Tibial artery (tissue), 4 donors: ENCODE data around the gene VAV2.

Experiments
- DNase-seq, 2 donors: peaks; one replicate each; pipeline ENCODE4 v3.0.0-alpha.2; 2019
- H3K27ac ChIP-seq, 2 donors: fragments of 200-600 bp; sonication (generic) in 1 of 2; 1 replicate in 1 of 2; 2 replicates in 1 of 2; pipeline ENCODE4 v1.5.1; 2018 to 2019; ENCODE audit warnings: mild to moderate bottlenecking in 1 of 2
- H3K27me3 ChIP-seq, 2 donors: fragments of 200-600 bp; sonication (generic) in 1 of 2; one replicate each; pipeline versions ENCODE4 v1.5.1 to v1.6.0; 2016 to 2019
- H3K36me3 ChIP-seq, 3 donors: fragments of 200-600 bp; sonication (generic) in 2 of 3; one replicate each; pipeline ENCODE4 v1.5.1; 2016 to 2019; ENCODE audit warnings: mild to moderate bottlenecking in 2 of 3
- H3K4me1 ChIP-seq, 4 donors: fragments of 200-600 bp; sonication (generic) in 2 of 4; 1 replicate in 3 of 4; 2 replicates in 1 of 4; pipeline ENCODE4 v1.5.1; 2016 to 2019
- H3K4me3 ChIP-seq, 2 donors: fragments of 200-600 bp; sonication (generic) in 1 of 2; 1 replicate in 1 of 2; 2 replicates in 1 of 2; pipeline ENCODE4 v1.5.1; 2018 to 2019; ENCODE audit warnings: mild to moderate bottlenecking in 2 of 2
- H3K9me3 ChIP-seq, 3 donors: fragments of 200-600 bp; sonication (generic) in 1 of 3; one replicate each; pipeline ENCODE4 v1.5.1; 2016 to 2019
- CTCF ChIP-seq, 2 experiments: fragments of 200-600 bp in 1 of 2; fragments of 450-650 bp in 1 of 2; IDR thresholded peaks; one replicate each; pipeline ENCODE4 v1.5.1; 2017 to 2019; ENCODE audit warnings: antibody characterized with exemption in 2 of 2, mild to moderate bottlenecking in 1 of 2, moderate library complexity in 1 of 2
- intact Hi-C: fragments of 100-400 bp; cut with DNase I; formaldehyde crosslinking; loops from one replicate; pipeline ENCODE4 v1.15.0; 2023; ENCODE audit warnings: low total_unique reads

Gene VAV2

GRCh38 chr9:133932633-133933032 is 59.5 kb downstream of the VAV2 start:
- Histone ChIP-seq H3K36me3 (peaks cover 0 to 5% (median 1%) of the 10 kb centered on the region in 3 donors), H3K4me3 (no peak overlapping the region), H3K4me1 (peaks cover 0 to 9% (median 6%) of the 10 kb centered on the region in 4 donors), H3K27ac (no peak overlapping the region), H3K9me3 (no peaks in the 10 kb centered on the region), H3K27me3 (no peaks in the 10 kb centered on the region)
- TF ChIP-seq CTCF (IDR thresholded peaks at IDR 0.05): no peak
- no peak for DNase-seq
- intact Hi-C loops: no loop called here

- Histone ChIP-seq H3K4me1 (peaks cover 0 to 9% (median 6%) of the 10 kb centered on the region in 4 donors), H3K27ac (no peak overlapping the region), H3K36me3 (peaks cover 0 to under 1% (median 0%) of the 10 kb centered on the region in 3 donors), H3K4me3 (peak overlapping the region in 1 of 2 donors; percentile 14), H3K27me3 (no peaks in the 10 kb centered on the region), H3K9me3 (no peaks in the 10 kb centered on the region)
- DNase-seq: no peak
- TF ChIP-seq CTCF (IDR thresholded peaks at IDR 0.05): no peak
- intact Hi-C loops: no loop called here
Measured at GRCh38 chr9:133932181-133932580, 59.9 kb downstream of the VAV2 start.

GRCh38 chr9:133930682-133931485 is 61.2 kb downstream of the VAV2 start:
- DNase-seq: no peak
- Histone ChIP-seq H3K9me3 (no peaks in the 10 kb centered on the region), H3K4me3 (no peak overlapping the region), H3K27me3 (no peaks in the 10 kb centered on the region), H3K4me1 (peaks cover 0 to 8% (median 3%) of the 10 kb centered on the region in 4 donors), H3K36me3 (no peaks in the 10 kb centered on the region), H3K27ac (no peak overlapping the region)
- intact Hi-C loops: no loop called here
- no peak for TF ChIP-seq CTCF (IDR thresholded peaks at IDR 0.05)

GRCh38 chr9:133930046-133930681 is 62.0 kb downstream of the VAV2 start:
- no peak for TF ChIP-seq CTCF (IDR thresholded peaks at IDR 0.05)
- Histone ChIP-seq H3K9me3 (no peaks in the 10 kb centered on the region), H3K4me3 (no peak overlapping the region), H3K27me3 (no peaks in the 10 kb centered on the region), H3K36me3 (no peaks in the 10 kb centered on the region), H3K4me1 (peaks cover 0 to under 1% (median 0%) of the 10 kb centered on the region in 4 donors), H3K27ac (no peak overlapping the region)
- DNase-seq: no peak
- intact Hi-C loops: no loop called here

GRCh38 chr9:133929599-133929998 is 62.5 kb downstream of the VAV2 start:
- no peak overlapping the region for H3K27ac ChIP-seq
- intact Hi-C loops: no loop called here
- no peaks in the 10 kb centered on the region for H3K4me1 ChIP-seq
- no peaks in the 10 kb centered on the region for H3K9me3 ChIP-seq
- no peaks in the 10 kb centered on the region for H3K27me3 ChIP-seq
- DNase-seq: no peak
- no peak overlapping the region for H3K4me3 ChIP-seq
- TF ChIP-seq CTCF (IDR thresholded peaks at IDR 0.05): no peak
- H3K36me3 ChIP-seq: no peaks in the 10 kb centered on the region
